Superior temporal gyrus (tissue), 1 donor: ENCODE data around the gene DENND1A.
"Not testable (repeated sequence)": the region's sequence is repeated elsewhere in the genome, so short reads cannot be mapped to it uniquely, and the experiment has no call there.

Experiments used
- DNase-seq: peaks from one replicate; pipeline ENCODE4 v3.0.0-alpha.2; 2016; ENCODE audit errors: extremely low spot score

Gene DENND1A

GRCh38 chr9:123654994-123655637 is 274.8 kb downstream of the DENND1A start:
- DNase-seq = no peak

- peak; percentile 56 for DNase-seq
Observed at GRCh38 chr9:123654218-123654993, 275.5 kb downstream of the DENND1A start.

- no peak for DNase-seq
Observed at GRCh38 chr9:123652416-123652815, 277.5 kb downstream of the DENND1A start.

GRCh38 chr9:123651871-123652270 is 278.1 kb downstream of the DENND1A start:
- DNase-seq = no peak

- DNase-seq = no peak
Observed at GRCh38 chr9:123651273-123651672, 278.7 kb downstream of the DENND1A start.

GRCh38 chr9:123649909-123650308 is 280.0 kb downstream of the DENND1A start:
- DNase-seq = no peak

GRCh38 chr9:123647145-123647544 is 282.8 kb downstream of the DENND1A start:
- no peak for DNase-seq

- DNase-seq = no peak
Observed at GRCh38 chr9:123645762-123646161, 284.2 kb downstream of the DENND1A start.

GRCh38 chr9:123645126-123645525 is 284.8 kb downstream of the DENND1A start:
- no peak for DNase-seq

- DNase-seq = no peak
Observed at GRCh38 chr9:123643518-123643917, 286.4 kb downstream of the DENND1A start.

GRCh38 chr9:123642291-123643278 is 287.3 kb downstream of the DENND1A start:
- DNase-seq = peak; percentile 81

- DNase-seq = no peak
Observed at GRCh38 chr9:123640792-123641222, 289.1 kb downstream of the DENND1A start.

- DNase-seq = no peak
Observed at GRCh38 chr9:123639743-123640142, 290.2 kb downstream of the DENND1A start.

- DNase-seq = no peak
Observed at GRCh38 chr9:123637945-123638634, 291.8 kb downstream of the DENND1A start.

- DNase-seq = no peak
Observed at GRCh38 chr9:123637606-123637944, 292.4 kb downstream of the DENND1A start.

- not testable (repeated sequence) for DNase-seq
Observed at GRCh38 chr9:123636805-123637204, 293.1 kb downstream of the DENND1A start.

GRCh38 chr9:123631862-123632261 is 298.1 kb downstream of the DENND1A start:
- DNase-seq = no peak

- no peak for DNase-seq
Observed at GRCh38 chr9:123630233-123630632, 299.7 kb downstream of the DENND1A start.

- DNase-seq = no peak
Observed at GRCh38 chr9:123629531-123629930, 300.4 kb downstream of the DENND1A start.

- DNase-seq = no peak
Observed at GRCh38 chr9:123622711-123623241, 307.1 kb downstream of the DENND1A start.

- DNase-seq = no peak
Observed at GRCh38 chr9:123620239-123620638, 309.7 kb downstream of the DENND1A start.
